Lung (tissue), 12 donors: Measurements from ENCODE around the gene IFI35. TPM values are rescaled to one million over a fixed set of nuclear protein-coding genes. Genes with fewer than 3 reads are reported as not detected.

Experiments
- ATAC-seq: fragments of 200-7000 bp; cut with Tn5 transposase; one replicate; pipeline ENCODE4 v1.9.1; 2020; ENCODE audit warnings: moderate number of reproducible peaks; ENCODE audit not compliant: insufficient read depth, low FRiP score
- DNase-seq, 3 donors: peaks; one replicate each; pipeline ENCODE4 v3.0.0-alpha.2; 2013 to 2017
- H3K27ac ChIP-seq, 2 donors: one replicate each; pipeline ENCODE4 v1.5.1; 2013; ENCODE audit warnings: mild to moderate bottlenecking in 2 of 2, moderate library complexity in 2 of 2, control low read depth in 1 of 2, inconsistent platforms in 1 of 2, low read depth in 1 of 2, low read length in 1 of 2
- H3K27me3 ChIP-seq, 3 donors: one replicate each; pipeline ENCODE4 v1.5.1; 2013; ENCODE audit warnings: low read length in 2 of 3; ENCODE audit not compliant: control insufficient read depth in 3 of 3, insufficient read depth in 3 of 3
- H3K36me3 ChIP-seq, 4 donors: one replicate each; pipeline ENCODE4 v1.5.1; 2013; ENCODE audit warnings: low read length in 4 of 4, mild to moderate bottlenecking in 1 of 4, moderate library complexity in 1 of 4; ENCODE audit not compliant: control insufficient read depth in 4 of 4, insufficient read depth in 4 of 4
- H3K4me1 ChIP-seq, 5 donors: one replicate each; pipeline ENCODE4 v1.5.1; 2013; ENCODE audit warnings: low read length in 5 of 5, mild to moderate bottlenecking in 2 of 5, moderate library complexity in 1 of 5; ENCODE audit not compliant: control insufficient read depth in 5 of 5, insufficient read depth in 5 of 5
- H3K4me3 ChIP-seq: one replicate; pipeline ENCODE4 v1.5.1; 2013; ENCODE audit warnings: mild to moderate bottlenecking, control low read depth, moderate library complexity
- H3K9ac ChIP-seq, 2 donors: one replicate each; pipeline ENCODE4 v1.5.1; 2013; ENCODE audit warnings: low read length in 2 of 2, control low read depth in 1 of 2; ENCODE audit not compliant: insufficient read depth in 1 of 2
- H3K9me3 ChIP-seq, 4 donors: one replicate each; pipeline ENCODE4 v1.5.1; 2013; ENCODE audit warnings: low read length in 3 of 4, mild to moderate bottlenecking in 1 of 4, moderate library complexity in 1 of 4; ENCODE audit not compliant: control insufficient read depth in 4 of 4, insufficient read depth in 3 of 4
- WGBS, 2 donors: extraction: QIAGEN DNeasy Blood & Tissue Kit; methylation state at CpG; one replicate each; pipeline ENCODE4 v1.1.7; 2013; 5-methylcytosine and 5-hydroxymethylcytosine counted together
- polyA plus RNA-seq, 2 donors: library from polyadenylated mRNA; stranded (reverse); fragments of 200-250 nt; gene quantifications; one replicate each; pipeline ENCODE4 v1.2.1, GENCODE V29; 2013
- total RNA-seq, 2 donors: library from RNA; depleted of rRNA in 1 of 2; stranded (reverse); fragments of >200 nt in 1 of 2; gene quantifications; one replicate each; pipeline ENCODE4 v1.2.1, GENCODE V29; 2014 to 2021
- TF ChIP-seq, protein P1 (sequence below): IDR thresholded peaks from 2 replicates; pipeline ENCODE4 v1.5.1; 2012; ENCODE audit warnings: mild to moderate bottlenecking; ENCODE audit errors: control extremely low read depth, extremely low read depth
- donor health status: control.
- donor health status: control.
- donor health status: Bipolar disorder and iron deficiency.
- donor health status: healthy.
- donor health status: DM: yes; HTN: yes; CAD: no.

Gene IFI35
- total and polyA plus RNA-seq, 4 donors = 18.8 to 60.3 (median 38.6) TPM

DNA sequence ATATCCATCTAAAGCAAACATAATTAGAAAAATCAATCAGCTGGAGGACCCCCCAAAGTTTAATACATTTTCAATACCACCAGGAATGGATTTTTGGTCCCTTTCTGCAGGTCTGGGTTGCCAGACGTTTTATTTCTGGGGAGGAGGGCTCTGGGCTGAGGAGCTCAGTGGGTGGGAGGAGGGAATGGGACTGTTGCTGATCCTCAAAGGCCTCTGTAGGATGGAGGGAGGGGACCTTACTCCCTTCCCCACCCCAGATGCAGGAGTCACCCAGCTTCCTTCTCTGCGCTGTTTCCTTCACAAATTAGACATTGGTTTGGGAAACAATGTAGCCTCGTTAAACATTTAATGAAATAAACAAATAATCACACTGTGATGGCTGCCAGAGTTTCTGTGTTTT, 25.1 kb downstream of the IFI35 start:
- ATAC-seq (no peak), DNase-seq (no peak)
- no peak overlapping the region for H3K9ac ChIP-seq
- no peaks in the 10 kb centered on the region for H3K36me3 ChIP-seq
- H3K4me1 ChIP-seq = peaks cover 0 to 17% (median 2%) of the 10 kb centered on the region in 5 donors
- TF ChIP-seq, protein P1, sequence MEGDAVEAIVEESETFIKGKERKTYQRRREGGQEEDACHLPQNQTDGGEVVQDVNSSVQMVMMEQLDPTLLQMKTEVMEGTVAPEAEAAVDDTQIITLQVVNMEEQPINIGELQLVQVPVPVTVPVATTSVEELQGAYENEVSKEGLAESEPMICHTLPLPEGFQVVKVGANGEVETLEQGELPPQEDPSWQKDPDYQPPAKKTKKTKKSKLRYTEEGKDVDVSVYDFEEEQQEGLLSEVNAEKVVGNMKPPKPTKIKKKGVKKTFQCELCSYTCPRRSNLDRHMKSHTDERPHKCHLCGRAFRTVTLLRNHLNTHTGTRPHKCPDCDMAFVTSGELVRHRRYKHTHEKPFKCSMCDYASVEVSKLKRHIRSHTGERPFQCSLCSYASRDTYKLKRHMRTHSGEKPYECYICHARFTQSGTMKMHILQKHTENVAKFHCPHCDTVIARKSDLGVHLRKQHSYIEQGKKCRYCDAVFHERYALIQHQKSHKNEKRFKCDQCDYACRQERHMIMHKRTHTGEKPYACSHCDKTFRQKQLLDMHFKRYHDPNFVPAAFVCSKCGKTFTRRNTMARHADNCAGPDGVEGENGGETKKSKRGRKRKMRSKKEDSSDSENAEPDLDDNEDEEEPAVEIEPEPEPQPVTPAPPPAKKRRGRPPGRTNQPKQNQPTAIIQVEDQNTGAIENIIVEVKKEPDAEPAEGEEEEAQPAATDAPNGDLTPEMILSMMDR = no peak
- H3K9me3 ChIP-seq = no peaks in the 10 kb centered on the region
- no peak overlapping the region for H3K27ac ChIP-seq
- no peaks in the 10 kb centered on the region for H3K27me3 ChIP-seq
- no peak overlapping the region for H3K4me3 ChIP-seq
- WGBS, 2 donors = 81% methylated on average over 3 of the region's 3 CpGs

DNA sequence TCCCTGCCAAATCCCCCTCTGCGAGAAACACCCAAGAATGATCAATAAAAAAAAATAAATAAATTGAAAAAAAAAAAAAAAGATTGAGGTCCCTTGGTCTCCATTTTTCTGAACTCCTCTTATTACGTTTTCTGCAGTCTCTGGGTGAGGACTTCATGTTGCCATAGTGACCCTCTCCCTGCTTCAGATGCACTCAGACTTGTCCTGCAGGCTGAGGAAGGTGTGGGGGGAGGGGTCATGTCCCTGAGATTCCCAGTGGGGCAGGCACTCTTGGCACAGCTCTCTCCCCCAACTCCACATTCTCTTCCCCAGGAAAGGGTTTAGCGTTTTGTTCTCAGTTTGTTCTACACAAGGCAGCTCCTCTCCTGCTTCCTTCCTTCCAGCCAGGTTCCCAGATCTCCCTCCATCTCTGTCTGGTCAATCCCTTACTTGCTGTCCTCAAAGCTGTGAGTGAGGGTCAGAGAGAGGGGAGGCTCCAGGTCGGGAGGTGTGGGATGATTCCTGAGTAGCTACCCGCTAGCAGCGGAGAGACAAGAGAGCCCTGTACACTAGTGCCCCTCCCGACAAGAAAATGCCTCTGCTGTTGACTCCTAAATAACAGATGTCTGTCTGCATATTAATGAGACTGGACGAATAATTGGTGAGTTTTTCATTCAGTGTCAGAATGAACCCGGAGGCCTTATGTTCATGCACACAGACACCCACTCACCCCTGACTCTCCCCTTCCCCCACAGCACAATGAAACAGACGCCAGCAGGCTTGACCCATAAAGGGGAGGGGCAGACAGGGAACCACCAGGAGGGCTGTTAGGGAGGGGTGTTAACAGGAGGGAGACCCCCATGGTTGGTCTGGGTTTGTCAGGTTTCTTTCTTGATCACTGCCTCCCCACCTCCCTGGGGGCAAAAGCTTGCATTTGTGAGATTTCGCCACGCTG, 27.6 kb downstream of the IFI35 start:
- ATAC-seq (no peak), DNase-seq (peak; percentile 43 to 71 (median 66))
- no peak overlapping the region for H3K27ac ChIP-seq
- no peaks in the 10 kb centered on the region for H3K9me3 ChIP-seq
- H3K27me3 ChIP-seq = no peaks in the 10 kb centered on the region
- H3K4me3 ChIP-seq = no peak overlapping the region
- WGBS, 2 donors = 60 to 68% methylated on average over 12 of the region's 12 CpGs
- TF ChIP-seq, protein P1 = no peak
- no peak overlapping the region for H3K9ac ChIP-seq
- no peaks in the 10 kb centered on the region for H3K36me3 ChIP-seq
- H3K4me1 ChIP-seq = peaks cover 0 to 17% (median 2%) of the 10 kb centered on the region in 5 donors

DNA sequence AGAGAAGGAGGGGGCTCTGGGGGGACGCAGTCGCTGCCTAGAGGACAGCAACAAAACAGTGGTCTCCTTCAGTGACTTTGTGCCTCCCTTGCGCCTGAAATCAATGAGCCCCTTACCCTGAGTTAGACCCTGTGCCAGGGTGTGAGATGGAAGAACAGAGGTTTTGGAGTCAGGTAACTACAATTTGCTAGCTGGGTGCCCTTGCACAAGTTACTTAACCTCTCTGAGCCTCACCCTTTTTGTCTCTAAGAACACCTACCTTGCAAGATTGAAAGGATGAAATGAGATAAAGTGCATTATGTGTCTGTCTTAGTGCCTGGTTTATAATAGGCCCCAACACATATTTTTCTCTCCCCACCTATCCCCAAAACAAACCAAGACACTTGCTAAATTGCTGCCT, 28.3 kb downstream of the IFI35 start:
- DNase-seq (no peak), ATAC-seq (no peak)
- Histone ChIP-seq H3K27ac (no peak overlapping the region), H3K4me1 (peaks cover 0 to 17% (median 0%) of the 10 kb centered on the region in 5 donors), H3K4me3 (no peak overlapping the region), H3K9ac (no peak overlapping the region), H3K36me3 (no peaks in the 10 kb centered on the region), H3K9me3 (no peaks in the 10 kb centered on the region), H3K27me3 (no peaks in the 10 kb centered on the region)
- TF ChIP-seq, protein P1 = no peak
- 92 to 94% methylated on average over 3 of the region's 3 CpGs for WGBS, 2 donors
